T-helper 2 cell treated with Interferon-gamma antibody and Interleukin-4, amounts not matched to agents 100 ng/mL and 5 ng/mL, for 36 hours (primary cell): ENCODE measurements around the gene EXOG. TPM values are rescaled to one million over a fixed set of nuclear protein-coding genes. Genes with fewer than 3 reads are reported as not detected.

Experiments
- intact Hi-C: fragments of 100-400 bp; cut with micrococcal nuclease; formaldehyde crosslinking; loops from one replicate; pipeline ENCODE4 v1.15.1; 2023
- total RNA-seq: library from RNA; stranded (reverse); gene quantifications from 2 replicates; pipeline ENCODE4 v1.2.3, GENCODE V29; 2022

Gene EXOG, protein sequence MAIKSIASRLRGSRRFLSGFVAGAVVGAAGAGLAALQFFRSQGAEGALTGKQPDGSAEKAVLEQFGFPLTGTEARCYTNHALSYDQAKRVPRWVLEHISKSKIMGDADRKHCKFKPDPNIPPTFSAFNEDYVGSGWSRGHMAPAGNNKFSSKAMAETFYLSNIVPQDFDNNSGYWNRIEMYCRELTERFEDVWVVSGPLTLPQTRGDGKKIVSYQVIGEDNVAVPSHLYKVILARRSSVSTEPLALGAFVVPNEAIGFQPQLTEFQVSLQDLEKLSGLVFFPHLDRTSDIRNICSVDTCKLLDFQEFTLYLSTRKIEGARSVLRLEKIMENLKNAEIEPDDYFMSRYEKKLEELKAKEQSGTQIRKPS
- 22.7 and 23.2 TPM in 2 replicates for total RNA-seq

DNA sequence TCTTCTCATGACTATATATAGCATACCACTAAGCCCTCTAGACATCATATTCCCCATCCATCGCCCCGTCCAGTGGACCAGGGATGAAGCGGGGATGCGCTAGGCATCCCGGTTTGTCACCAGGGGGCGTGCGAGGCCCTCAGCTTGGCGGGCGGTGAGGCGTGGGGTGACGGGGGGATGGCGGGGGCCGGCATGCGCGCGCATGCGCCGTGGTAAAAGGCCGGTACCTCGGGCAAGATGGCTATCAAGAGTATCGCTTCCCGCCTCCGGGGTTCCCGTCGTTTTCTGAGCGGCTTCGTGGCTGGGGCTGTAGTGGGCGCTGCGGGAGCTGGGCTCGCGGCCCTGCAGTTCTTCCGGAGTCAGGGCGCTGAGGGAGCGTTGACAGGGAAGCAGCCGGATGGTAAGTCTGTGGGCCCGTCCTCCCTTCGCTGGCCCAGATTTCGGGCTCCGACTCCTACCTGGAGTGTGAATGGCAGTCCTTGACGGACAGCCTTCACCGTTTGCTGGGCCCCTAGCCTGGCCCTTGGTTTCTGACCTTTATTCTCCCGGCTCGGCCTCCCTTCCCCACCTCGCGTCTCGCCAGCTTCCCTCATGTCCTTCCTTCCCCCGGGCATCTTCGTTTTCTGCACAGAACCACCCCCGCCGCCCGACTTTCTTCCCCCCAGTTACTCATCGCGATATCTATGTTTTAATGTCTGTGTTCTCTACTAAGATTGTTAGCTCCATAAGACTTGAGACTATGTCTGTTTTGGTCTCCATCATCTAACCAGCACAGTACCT, at the start of gene EXOG:
TSS of gene EXOG (plus strand) at position 210 of the 780 bp plus-strand sequence. CDS start at position 238, 28 bp downstream.
- intact Hi-C loops = loop anchor here (1.0 to 5.0 kb wide), 6 partner anchors 25 to 504 kb away; partner anchors contain the start of genes ACAA1 and XYLB

DNA sequence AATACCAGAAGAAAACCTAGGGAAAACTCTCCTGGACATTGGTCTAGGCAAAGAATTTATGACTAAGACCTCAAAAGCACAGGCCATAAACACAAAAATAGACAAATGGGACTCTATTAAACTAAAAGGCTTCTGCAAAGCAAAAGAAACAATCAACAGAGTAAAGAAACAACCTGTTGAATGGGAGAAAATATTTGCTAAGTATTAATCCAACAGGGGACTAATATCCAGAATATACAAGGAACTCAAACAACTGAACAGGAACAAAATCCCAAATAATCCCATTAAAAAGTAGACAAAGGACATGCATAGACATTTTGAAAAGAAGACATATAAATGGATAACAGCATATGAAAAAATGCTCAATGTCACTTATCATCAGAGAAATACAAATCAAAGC, 49.3 kb upstream of the EXOG start:
- intact Hi-C loops = no loop called here

DNA sequence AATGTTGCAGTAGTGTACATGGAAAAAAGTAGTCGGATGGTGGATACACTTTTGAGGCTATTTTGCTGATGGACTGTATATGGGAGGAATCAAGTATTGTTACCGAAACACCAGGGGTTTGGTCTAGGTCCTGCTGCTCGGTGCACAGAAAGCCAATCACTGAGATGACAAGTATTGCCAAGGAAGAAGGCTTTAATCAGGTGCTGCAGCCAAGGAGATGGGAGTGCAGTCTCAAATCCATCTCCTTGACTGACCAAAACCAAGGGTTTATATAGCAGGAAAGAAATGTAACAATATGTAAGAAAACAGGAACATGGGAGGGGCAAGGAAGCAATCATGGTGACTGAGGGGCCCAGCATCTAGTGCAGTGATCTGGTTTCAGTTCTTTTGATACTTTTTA, 45.3 kb upstream of the EXOG start:
- intact Hi-C loops = no loop called here

DNA sequence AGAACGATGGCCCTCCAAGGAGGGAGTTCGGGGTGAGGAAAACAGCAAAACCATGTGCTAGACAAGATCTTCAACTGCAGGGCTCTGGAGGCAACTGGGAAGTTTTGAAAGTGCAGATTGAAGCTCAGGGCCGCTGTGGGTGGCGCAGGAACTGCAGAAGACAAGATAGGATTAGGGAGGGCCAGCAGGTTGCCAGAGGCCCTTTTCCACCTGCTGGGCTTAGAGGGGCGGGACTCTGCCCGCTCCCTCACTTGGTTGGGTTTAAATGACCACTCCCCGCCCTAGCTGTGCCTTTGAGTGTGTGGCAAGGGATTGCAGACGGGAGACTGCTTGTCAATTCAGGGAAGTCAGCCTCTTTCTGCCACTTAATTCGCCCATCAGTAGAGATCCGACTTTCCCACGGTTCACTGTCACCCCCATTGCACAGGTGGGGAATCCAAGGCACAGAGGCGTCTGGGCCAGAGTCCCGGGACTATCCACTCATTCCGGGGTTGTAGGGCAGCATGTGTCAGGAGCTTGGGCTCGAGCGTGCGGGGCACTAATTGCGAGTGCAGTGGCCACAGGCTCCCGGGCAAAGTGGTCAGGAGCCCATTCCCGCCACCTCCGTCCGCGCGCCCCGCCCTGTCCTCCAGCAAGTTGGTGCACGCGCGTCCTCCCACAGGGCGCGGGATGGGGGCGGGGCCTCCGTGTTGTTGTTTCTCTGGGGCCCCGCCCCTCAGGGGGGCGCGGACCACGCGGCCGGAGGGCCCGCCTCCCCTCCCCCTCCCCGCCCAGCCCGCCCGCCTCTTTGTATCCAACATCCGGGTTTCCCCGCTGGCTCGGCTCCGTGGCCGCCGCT, 42.8 kb upstream of the EXOG start, which contains the start of gene ACVR2B:
TSS of gene ACVR2B (plus strand) at position 816 of the 838 bp plus-strand sequence. CDS start 433 bp downstream, outside the sequence.
- intact Hi-C loops = loop anchor here (1.0 kb wide), 1 partner anchor 316 kb away; the partner anchor contains the start of gene ACAA1

DNA sequence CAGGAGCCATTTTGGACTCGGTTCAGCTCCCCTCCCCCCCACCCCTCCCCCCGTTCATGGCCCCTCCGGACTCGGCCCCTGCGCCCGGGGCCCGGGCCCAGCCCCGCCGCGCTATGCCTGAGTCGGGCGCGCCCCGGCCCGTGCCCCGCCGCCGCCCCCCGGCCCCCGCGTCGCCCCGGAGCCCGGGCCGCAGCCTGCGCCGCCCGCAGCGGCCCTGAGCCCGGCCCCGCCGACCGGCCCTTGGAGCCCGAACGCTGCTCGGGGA, 42.3 kb upstream of the EXOG start:
- intact Hi-C loops = loop anchor here (1.0 to 2.0 kb wide), 3 partner anchors 25 to 317 kb away; partner anchors contain the start of genes ACAA1 and OXSR1

DNA sequence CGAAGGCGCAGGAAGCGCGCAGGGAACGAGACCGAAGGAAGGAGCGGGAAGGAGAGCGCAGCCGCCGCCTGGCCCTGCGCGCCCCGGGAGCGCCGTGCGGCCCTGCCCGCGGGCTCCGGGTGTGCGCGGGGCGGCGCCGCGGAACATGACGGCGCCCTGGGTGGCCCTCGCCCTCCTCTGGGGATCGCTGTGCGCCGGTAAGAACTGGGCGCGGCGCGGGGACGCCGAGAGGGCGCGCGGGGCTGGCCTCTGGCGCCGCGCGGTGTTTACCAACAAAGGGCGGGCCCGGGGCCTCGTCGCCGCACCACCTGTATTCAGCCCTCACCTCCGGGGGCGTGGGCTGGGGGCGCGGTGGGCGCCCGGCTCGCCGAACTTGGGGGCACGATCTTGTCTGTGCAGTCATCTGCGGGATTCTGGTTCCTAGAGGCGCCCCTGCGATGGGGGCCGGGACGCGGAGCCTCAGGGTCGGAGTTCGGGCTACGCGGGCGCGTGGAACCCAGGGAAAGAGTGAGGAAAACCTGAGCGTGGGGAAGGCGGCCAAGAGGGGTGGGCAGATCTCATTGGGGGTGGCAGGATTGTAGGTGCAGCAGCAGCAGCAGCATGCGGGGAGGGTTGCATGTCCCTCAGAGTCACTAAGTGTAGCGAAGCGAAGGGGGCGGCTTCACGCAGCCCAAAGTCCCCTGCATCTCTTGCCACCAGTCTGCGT, 41.8 kb upstream of the EXOG start:
- intact Hi-C loops = loop anchor here (1.0 to 2.0 kb wide), 2 partner anchors 24 to 289 kb away; partner anchors contain the start of gene OXSR1

DNA sequence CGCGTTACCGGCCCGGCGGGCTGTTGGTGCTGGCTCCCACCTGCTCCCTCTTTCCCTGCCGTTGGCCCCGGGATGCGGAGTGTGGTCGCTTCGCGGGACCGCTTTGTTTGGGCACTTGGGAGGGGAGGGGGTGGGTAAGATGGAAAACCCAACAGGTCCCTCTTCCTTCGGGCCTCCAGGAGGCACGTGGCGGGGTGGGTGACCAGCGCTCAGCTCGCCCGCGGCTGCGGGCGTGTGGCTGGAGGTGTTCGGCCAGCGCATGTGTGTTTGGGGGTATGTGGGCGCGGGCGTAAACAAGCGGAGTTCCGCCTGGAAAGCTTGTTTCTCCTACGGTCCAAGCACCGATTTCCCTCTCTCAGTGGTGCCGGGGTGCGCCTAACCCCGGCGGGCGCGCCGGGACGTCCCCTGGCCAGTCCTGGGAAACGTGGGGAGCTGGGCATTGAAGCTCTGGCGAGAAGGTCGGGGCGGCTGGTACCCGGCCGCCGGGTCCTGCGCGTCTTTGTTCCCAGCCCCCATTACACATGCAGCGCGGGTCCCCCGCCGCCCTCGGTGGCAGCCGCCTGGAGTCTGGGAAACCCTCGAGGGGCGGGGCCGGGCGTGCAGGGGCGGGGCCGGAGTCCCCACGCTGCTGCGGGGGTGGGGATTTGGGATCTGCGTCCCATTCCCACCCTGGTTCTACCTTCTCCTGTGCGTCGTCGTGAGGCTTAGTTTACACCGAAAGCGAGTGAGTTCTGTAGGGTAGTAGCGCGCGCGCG, 41.1 kb upstream of the EXOG start:
- intact Hi-C loops = loop anchor here (1.0 to 2.0 kb wide), 3 partner anchors 24 to 290 kb away; partner anchors contain the start of genes EXOG and OXSR1

DNA sequence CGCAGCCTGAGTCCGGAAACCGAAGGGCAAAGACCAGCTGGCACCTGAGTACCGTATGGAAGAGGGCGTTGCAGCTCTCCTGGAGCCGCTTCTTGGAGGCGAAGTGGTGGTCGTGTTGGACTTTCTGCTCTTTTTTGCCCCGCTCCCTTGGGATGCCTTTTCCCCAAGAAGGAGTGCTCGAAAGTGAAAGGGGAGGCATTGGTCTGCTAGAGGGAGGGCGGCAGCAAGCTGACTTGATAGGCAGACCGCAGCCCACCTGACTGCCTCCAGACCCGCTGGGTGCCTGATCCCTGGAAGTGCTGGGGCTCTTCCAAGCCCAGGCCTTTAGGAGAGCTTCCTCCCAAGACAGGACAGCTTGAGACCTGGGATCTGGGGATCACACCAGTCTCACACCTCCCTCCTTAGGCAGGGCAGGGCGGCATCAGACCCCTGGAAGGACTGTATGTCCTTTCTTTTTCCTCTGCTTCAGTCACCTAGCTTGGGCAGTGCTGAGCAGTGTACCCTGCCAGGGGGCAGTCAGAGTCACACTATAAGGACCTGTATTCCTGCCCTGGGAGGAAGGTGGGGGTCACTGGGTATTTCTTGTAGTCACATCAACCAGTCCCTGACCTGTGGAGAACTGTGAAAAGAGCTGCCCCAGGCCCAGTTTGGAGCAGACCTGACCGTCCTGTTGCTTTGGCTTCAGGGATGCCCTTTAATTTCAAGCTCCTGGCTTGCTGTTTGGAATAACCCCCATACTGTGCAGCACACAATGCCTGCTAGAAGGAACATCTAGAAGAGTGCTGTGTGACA, 40.3 kb upstream of the EXOG start:
- intact Hi-C loops = loop anchor here (1.0 to 2.0 kb wide), 2 partner anchors 23 to 40 kb away; partner anchors contain the start of gene EXOG

DNA sequence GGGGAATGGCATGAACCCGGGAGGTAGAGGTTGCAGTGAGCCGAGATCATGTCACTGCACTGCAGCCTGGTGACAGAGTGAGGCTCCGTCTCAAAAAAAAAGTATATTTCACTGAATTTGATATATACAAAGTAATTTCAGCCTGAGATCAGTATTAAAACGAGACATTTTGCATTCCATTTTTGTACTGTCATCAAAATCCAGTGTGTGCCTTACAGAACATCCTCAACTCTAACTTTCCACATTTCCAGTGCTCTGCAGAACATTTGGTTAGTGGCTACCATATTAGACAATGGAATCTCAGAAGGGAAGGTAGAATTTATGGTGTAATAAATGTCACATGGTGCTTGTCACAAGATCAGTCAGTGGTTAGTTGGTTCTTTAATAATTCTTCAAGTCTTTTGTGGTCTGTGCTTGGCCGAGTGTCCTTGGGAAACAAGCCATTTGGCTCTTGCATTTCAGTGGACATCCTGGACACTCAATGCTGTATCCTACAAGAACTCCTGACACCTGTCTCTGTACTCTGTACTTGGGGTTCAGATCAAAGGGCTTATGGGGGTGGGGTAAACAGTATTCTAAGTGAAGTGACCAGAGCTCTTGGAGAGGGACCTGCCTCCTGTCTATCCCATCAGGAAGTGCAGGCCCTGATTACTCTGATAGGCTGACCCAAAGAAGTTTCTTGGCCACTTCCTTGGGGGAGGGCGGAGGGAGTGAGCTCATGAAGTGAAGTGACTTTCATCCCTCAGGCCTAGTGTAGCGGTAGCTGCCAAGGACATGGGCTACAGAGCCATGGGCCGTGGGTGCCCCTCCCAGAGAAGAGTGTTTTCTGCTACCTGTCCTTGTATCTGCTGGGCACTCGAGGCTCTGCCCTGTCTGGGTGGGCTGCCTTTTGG, 38.8 kb upstream of the EXOG start:
- intact Hi-C loops = no loop called here

DNA sequence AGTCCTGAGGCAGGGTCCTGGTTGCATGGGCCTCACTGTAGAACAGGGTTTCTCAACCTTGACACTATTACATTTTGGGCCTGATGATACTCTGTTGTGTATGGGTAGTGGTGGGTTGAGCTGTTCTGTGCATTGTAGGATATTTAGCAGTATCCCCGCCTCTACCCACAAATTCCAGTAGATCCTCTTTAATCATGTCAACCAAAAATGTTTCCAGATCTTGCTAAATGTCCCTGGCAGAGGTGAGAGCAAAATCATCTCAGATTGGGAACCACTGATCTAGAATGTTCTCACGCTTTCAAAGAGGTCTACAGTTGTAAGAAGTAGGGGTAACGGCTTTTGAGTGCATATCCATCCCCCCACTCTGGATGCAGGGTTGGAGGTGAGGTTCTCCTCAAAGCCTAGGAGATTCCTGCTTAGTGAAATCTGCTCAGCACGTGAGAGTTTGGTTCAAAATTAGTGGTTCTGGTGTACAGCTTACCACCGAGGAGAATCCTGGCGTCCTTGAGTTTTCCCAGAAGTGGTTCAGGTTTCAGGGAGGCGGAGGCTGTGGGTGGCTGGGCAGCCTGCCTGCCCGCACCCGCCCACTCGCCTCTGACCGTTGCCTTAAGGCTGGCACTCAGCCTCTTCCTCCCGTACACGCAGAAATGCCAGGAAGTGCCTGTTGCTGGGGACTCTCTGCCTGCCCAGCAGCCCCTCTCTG, 37.2 kb upstream of the EXOG start:
- intact Hi-C loops = no loop called here

DNA sequence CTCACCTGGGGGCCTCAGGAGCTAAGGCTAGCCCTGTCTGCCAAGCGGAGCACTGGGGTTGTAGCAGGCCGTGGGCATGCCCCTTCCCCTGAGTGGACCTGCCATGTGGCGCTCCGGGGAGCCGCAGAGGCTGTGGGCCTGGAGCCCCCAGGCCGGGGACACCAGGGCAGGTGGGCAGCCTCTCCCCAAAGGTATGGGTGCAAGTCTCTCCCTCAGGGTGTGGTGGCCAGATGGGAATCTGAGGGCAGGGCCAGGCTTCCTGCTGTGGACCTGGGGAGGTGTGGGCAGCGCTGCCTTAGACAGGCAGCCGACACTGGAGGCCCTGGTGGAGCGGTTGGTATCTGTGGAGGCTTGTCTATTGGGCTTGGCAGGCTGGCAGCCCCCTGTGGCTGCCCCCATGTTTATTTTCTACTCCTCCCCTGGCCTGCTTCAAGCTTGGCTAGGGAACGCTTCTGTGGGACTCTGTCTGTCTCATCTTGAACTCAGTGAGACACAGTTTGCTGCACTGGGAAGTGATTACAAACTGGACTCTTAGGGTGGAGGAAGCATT, 36.6 kb upstream of the EXOG start:
- intact Hi-C loops = no loop called here

DNA sequence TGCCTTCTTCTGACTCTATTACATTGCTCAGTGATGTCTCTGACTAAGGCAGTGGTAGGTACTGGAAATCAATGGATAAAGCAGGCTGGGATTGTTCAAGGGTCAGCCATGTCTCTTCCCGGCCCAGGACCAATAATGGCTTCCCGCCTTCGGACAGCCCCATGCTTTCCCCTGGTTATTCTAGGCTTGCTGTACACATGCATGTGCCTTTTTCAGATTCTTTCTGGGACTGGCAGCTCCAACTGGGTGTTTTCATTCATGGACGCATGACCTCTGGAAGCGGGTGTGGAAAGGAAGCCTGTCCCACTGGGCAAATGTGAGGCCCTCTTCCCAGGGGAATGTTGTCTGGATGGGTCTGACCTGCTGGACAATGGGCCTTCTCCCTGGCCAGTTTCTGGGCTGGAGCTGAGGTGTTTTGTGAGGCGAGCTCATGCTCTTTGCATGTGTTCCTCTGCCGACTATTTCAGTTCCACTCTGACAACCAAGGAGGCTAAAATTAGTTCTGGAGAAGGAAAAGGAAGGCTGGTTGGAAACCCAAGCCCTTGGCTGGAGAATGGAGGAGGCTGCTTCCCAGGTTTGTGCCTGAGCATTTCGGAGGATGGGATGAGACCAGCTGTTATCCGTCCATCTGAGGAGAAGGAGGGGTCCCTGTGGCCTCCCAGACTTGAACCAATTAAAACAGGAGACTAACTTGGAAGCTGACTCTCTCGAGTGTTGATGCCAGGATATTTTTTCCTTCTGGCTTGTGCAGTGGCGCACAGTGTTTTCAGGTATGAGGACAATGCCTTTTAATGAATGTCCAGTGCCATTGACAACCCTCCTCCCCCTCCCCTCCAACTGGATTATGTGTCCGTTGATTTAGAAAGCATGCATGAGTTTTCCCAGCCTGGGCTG, 35.5 kb upstream of the EXOG start:
- intact Hi-C loops = no loop called here

DNA sequence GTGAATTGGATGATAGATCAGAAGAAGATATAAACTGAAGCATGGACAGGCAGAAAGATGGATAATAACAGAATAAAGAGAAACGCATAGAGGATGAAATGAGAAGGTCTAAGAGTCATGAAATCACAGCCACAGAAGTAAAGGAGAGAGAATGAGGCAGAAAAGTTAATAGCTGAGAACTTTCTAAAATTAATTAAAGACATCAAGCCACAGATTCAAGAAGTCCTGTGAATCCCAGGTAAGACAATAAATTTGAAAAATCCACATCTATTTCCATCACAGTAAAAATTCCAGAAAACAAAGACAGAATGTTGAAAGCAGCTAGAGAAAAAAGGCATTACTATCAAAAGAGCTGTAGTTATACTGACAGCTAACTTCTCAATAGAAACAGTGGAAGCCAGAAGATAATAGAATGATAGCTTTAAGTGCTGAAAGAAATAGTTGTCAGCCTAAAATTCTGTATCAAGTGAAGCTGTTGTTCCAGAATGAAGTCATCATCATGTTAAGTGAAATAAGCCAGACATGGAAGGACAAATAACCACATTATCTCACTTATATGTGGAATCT, 30.5 kb upstream of the EXOG start:
- intact Hi-C loops = no loop called here

DNA sequence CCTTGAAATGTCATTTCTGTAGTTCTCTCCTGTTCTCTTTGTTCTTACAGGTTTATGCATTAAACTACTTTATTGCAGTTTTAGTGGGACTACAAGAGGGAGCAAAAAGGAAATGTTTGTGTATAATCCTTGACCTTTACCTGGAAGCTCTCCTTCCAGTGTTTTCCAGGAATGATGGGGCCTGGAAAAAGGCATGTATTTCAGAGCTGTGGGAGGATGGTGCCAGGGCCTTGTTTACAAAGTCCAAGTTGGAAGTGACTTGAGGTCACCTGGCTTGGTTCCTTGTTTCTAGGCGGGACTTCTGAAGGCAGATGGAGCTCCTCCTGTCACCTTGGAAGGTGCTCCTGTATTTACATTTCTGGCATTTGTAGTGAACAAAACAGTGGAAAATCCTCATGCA, 27.4 kb upstream of the EXOG start:
- intact Hi-C loops = no loop called here

DNA sequence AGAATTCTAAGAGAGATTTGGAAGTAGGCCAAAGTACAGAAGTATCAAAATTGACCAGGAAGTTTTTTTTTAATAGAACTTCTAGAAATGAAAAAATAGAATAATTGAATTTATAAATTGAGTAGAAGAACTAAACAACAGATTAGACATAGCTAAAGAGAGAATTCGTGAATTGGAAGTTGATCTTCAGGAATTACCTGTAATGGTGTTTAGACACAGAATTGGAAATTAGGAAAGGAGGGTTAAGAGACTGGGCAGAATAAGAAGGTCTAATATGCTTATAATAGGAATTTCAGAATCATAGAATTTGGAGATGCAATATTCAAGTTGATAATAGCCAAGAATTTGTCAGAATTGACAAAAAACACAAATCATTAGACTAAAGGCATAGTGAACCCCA, 26.3 kb upstream of the EXOG start:
- intact Hi-C loops = no loop called here
